Memory B cell (primary cell): Measurements from ENCODE around the gene MICAL3.
A peak's percentile ranks its signal among the peaks of the same experiment; 100 is the strongest.
"Not testable (repeated sequence)": the region's sequence is repeated elsewhere in the genome, so short reads cannot be mapped to it uniquely, and the experiment has no call there.

ENCODE experiments used
- ATAC-seq: fragments of 150-1000 bp; cut with Tn5 transposase; 2 replicates; pipeline ENCODE4 v1.10.0; 2021; ENCODE audit warnings: low read depth, mild to moderate bottlenecking, moderate library complexity
- DNase-seq, 2 donors: peaks; one replicate each; pipeline ENCODE4 v3.0.0; 2022; ENCODE audit warnings: low spot score in 2 of 2
- H3K27ac Mint-ChIP-seq: one replicate; pipeline ENCODE4 v1.8.0; 2022; ENCODE audit warnings: mild to moderate bottlenecking, moderate library complexity, mixed read lengths
- H3K27me3 Mint-ChIP-seq: one replicate; pipeline ENCODE4 v1.8.0; 2022; ENCODE audit warnings: mixed read lengths
- H3K36me3 Mint-ChIP-seq: one replicate; pipeline ENCODE4 v1.8.0; 2022; ENCODE audit warnings: mild to moderate bottlenecking, mixed read lengths
- H3K4me1 Mint-ChIP-seq: one replicate; pipeline ENCODE4 v1.8.0; 2022; ENCODE audit warnings: mixed read lengths
- H3K4me3 Mint-ChIP-seq: one replicate; pipeline ENCODE4 v1.8.0; 2022; ENCODE audit warnings: mild to moderate bottlenecking, moderate library complexity, mixed read lengths
- H3K9me3 Mint-ChIP-seq: one replicate; pipeline ENCODE4 v1.8.0; 2022; ENCODE audit warnings: mixed read lengths

The MICAL3 gene

GRCh38 chr22:17774926-17775685, 249.3 kb downstream of the MICAL3 start:
- DNase-seq: no peak
- Mint-ChIP-seq H3K9me3 (no peaks in the 10 kb centered on the region), H3K27ac (peak overlapping the region; percentile 90), H3K36me3 (peaks cover 3% of the 10 kb centered on the region), H3K4me1 (peaks cover 61% of the 10 kb centered on the region), H3K4me3 (peak overlapping the region; percentile 64), H3K27me3 (no peaks in the 10 kb centered on the region)
- ATAC-seq: no peak

DNA sequence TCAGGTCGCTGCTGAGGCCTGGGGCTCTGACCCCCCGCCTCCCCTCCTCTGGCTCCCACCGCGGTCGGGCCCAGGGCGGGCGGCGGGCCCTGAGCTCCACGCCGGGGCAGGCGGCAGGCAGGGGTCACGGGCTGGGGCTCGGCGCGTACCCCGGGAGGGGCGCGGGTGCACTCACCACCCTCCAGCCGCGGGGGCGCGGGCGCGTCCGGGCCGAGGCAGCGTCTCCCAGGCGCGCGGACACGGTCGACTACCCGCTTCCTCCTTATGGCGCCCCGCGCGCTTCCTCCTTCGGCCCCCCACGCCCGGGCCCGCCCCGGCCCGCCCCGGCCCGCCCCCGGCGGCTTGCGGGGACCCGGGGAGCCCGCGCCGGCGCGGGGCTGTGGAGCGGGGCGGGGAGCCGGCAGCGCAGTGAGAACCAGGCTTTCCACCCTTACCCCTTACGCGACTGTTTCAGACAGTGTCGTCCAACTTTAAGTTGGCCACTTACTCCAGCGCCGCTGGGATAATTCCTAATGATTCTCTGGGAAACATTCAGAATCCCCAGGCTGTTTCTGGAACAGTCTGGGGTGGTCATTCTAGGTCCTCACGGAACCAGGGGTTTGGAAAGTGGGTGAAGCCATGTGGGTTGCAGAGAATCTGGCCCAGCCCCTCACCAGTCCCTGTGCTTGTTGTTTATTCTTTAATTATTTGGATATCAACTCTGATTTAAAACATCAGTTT, 250.0 kb downstream of the MICAL3 start, which contains the start of gene BID:
BID (minus strand) TSS at position 264 of the 720 bp plus-strand sequence. CDS start 24,353 bp downstream, outside the sequence.
- ATAC-seq (peak; percentile 55), DNase-seq (peak; percentile 60 to 73)
- Mint-ChIP-seq H3K27me3 (no peaks in the 10 kb centered on the region), H3K4me1 (peaks cover 55% of the 10 kb centered on the region), H3K4me3 (peak within 1 kb of the TSS; percentile 88), H3K9me3 (no peaks in the 10 kb centered on the region), H3K27ac (peak within 1 kb of the TSS; percentile 91), H3K36me3 (peaks cover 3% of the 10 kb centered on the region)

DNA sequence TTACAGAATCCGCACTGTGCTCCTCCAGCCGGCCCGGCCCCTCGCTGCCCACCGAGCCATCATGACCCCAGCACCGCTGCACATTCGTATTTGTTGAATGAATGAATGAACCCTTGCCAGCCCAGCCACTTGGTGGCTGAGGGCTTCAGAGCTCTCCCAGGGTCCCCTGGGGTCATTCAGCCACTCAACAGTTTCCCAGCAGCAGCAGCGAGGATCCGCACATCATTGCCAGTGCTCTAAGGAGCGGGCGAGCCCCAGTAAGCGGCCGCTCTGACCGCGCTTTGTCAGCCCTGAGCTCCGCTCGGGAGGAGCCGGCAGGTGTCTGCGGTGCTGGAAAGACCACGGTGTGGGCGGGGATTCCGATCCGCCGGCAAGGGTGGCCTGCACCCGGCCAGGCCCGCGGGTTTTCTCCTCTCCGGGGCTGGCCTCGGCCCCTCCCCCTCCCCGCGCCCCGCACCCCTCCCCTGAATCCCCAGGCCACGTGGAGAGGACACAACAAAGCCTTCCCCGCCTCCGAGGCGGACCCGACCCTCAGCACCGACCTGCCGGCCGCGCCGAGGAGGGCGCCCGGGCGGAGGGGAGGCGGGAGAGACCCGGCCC, 250.7 kb downstream of the MICAL3 start:
- Mint-ChIP-seq H3K36me3 (no peaks in the 10 kb centered on the region), H3K4me1 (peaks cover 48% of the 10 kb centered on the region), H3K27me3 (no peaks in the 10 kb centered on the region), H3K9me3 (no peaks in the 10 kb centered on the region), H3K27ac (peak overlapping the region; percentile 91), H3K4me3 (peak overlapping the region; percentile 88)
- DNase-seq (peak; percentile 45 to 58), ATAC-seq (peak; percentile 32)

GRCh38 chr22:17772958-17773605, 251.3 kb downstream of the MICAL3 start:
- H3K4me3 Mint-ChIP-seq: peak overlapping the region; percentile 88

GRCh38 chr22:17772249-17772957, 252.0 kb downstream of the MICAL3 start:
- Mint-ChIP-seq H3K36me3 (no peaks in the 10 kb centered on the region), H3K4me3 (peak overlapping the region; percentile 88), H3K27ac (peak overlapping the region; percentile 91), H3K27me3 (no peaks in the 10 kb centered on the region), H3K4me1 (peaks cover 44% of the 10 kb centered on the region), H3K9me3 (no peaks in the 10 kb centered on the region)
- ATAC-seq: no peak
- DNase-seq: no peak

More at GRCh38 chr22:17772958-17773605, 251.3 kb downstream of the MICAL3 start:
- peak overlapping the region; percentile 91 for H3K27ac Mint-ChIP-seq
- no peak for DNase-seq
- H3K9me3 Mint-ChIP-seq: no peaks in the 10 kb centered on the region
- no peaks in the 10 kb centered on the region for H3K27me3 Mint-ChIP-seq
- peaks cover 43% of the 10 kb centered on the region for H3K4me1 Mint-ChIP-seq
- H3K36me3 Mint-ChIP-seq: no peaks in the 10 kb centered on the region
- no peak for ATAC-seq

GRCh38 chr22:17770180-17771077, 253.9 kb downstream of the MICAL3 start:
- Mint-ChIP-seq H3K36me3 (no peaks in the 10 kb centered on the region), H3K4me1 (peaks cover 38% of the 10 kb centered on the region), H3K9me3 (no peaks in the 10 kb centered on the region), H3K27ac (peak overlapping the region; percentile 18), H3K4me3 (no peak overlapping the region), H3K27me3 (no peaks in the 10 kb centered on the region)
- DNase-seq: no peak
- no peak for ATAC-seq

GRCh38 chr22:17769716-17770082, 254.7 kb downstream of the MICAL3 start:
- ATAC-seq (no peak), DNase-seq (no peak)
- H3K4me1 Mint-ChIP-seq: peaks cover 34% of the 10 kb centered on the region
- H3K36me3 Mint-ChIP-seq: no peaks in the 10 kb centered on the region
- no peaks in the 10 kb centered on the region for H3K9me3 Mint-ChIP-seq
- H3K27me3 Mint-ChIP-seq: no peaks in the 10 kb centered on the region
- peak overlapping the region; percentile 18 for H3K27ac Mint-ChIP-seq
- H3K4me3 Mint-ChIP-seq: no peak overlapping the region

DNA sequence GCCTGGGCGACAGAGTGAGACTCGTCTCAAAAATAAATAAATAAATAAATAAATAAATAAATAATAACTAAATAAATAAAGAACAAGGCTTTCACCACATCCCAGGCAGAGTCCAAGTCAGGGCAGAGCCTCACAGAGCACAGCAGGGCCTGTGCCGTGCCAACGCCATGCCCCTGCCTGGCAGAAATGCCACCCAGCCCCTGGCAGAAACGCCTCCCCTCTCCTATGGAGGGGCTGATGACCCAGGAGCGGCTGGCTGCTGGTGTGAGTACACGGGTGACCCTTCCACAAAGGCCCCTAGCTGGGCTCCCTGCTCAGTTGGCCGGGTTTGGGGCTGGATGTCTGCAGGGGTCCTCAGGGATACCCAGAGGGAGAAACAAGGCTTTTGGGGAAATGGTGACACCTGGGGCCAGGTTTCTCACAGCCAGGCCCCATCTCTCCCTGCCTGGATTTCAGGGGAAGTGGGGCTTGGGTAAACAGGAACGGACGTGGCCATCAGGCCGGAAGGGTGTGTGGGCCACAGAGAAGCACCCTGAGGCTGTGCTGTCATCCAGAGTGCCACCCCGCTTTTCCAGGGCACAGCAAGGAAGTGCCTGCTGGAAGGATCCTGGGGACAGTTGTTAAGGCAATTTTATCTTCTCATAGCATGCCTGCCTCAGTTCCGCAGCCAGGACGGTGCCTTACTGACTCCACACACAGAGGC, 255.2 kb downstream of the MICAL3 start:
- Mint-ChIP-seq H3K27ac (no peak overlapping the region), H3K4me1 (peaks cover 36% of the 10 kb centered on the region), H3K36me3 (no peaks in the 10 kb centered on the region)

GRCh38 chr22:17767233-17768065, 256.9 kb downstream of the MICAL3 start:
- Mint-ChIP-seq H3K36me3 (no peaks in the 10 kb centered on the region), H3K27ac (peak overlapping the region; percentile 38), H3K27me3 (no peaks in the 10 kb centered on the region), H3K4me1 (peaks cover 26% of the 10 kb centered on the region), H3K9me3 (no peaks in the 10 kb centered on the region), H3K4me3 (peak overlapping the region; percentile 1)
- ATAC-seq (peak; percentile 21), DNase-seq (no peak)

More for the DNA sequence above, 255.2 kb downstream of the MICAL3 start:
- Mint-ChIP-seq H3K4me3 (no peak overlapping the region), H3K9me3 (no peaks in the 10 kb centered on the region), H3K27me3 (no peaks in the 10 kb centered on the region)
- no peak for DNase-seq
- ATAC-seq: no peak

- not testable (repeated sequence) for ATAC-seq, H3K27ac Mint-ChIP-seq, H3K27me3 Mint-ChIP-seq, H3K9me3 Mint-ChIP-seq, DNase-seq, H3K4me3 Mint-ChIP-seq, H3K36me3 Mint-ChIP-seq
- peaks cover 16% of the 10 kb centered on the region for H3K4me1 Mint-ChIP-seq
Measured at GRCh38 chr22:17764852-17765251, 259.5 kb downstream of the MICAL3 start.

- Mint-ChIP-seq H3K36me3 (no peaks in the 10 kb centered on the region), H3K4me3 (no peak overlapping the region), H3K9me3 (no peaks in the 10 kb centered on the region), H3K27ac (peak overlapping the region; percentile 56), H3K4me1 (peaks cover 16% of the 10 kb centered on the region), H3K27me3 (no peaks in the 10 kb centered on the region)
- DNase-seq: no peak
- no peak for ATAC-seq
Measured at GRCh38 chr22:17764036-17764435, 260.3 kb downstream of the MICAL3 start.
